ENCODE measurements around the gene FCN1. TPM values are rescaled to one million over a fixed set of nuclear protein-coding genes. Genes with fewer than 3 reads are reported as not detected.

Gene FCN1
- total RNA-seq, 1 donor from 2014 or later = 84.4 TPM

- Histone ChIP-seq H3K9me3 (no peaks in the 10 kb centered on the region), H3K36me3 (no peaks in the 10 kb centered on the region), H3K27me3 (ENCODE audit: low read depth) (peaks cover 47% of the 10 kb centered on the region), H3K4me1 (peaks cover 17% of the 10 kb centered on the region), H3K27ac (no peak overlapping the region), H3K4me3 (no peak overlapping the region)
- ATAC-seq (no peak), DNase-seq (no peak)
- intact Hi-C loops (cut with DNase I) = no loop called here
- TF ChIP-seq CTCF (IDR thresholded peaks at IDR 0.05) = no peak
These were observed 20.0 kb upstream of the FCN1 start for GRCh38 chr9:134937566-134938345.

- Histone ChIP-seq H3K27ac (no peak overlapping the region), H3K36me3 (no peaks in the 10 kb centered on the region), H3K4me3 (no peak overlapping the region), H3K4me1 (peaks cover 17% of the 10 kb centered on the region), H3K9me3 (no peaks in the 10 kb centered on the region), H3K27me3 (ENCODE audit: low read depth) (peaks cover 42% of the 10 kb centered on the region)
- ATAC-seq = peak; percentile 11 to 14
- DNase-seq = no peak
- intact Hi-C loops (cut with DNase I) = no loop called here
- no peak for TF ChIP-seq CTCF (IDR thresholded peaks at IDR 0.05)
These were observed 19.4 kb upstream of the FCN1 start for GRCh38 chr9:134937164-134937555.

GRCh38 chr9:134936346-134937163 lies 18.8 kb upstream of the FCN1 start:
- no peak for TF ChIP-seq CTCF (IDR thresholded peaks at IDR 0.05)
- H3K27me3 ChIP-seq (ENCODE audit: low read depth) = peaks cover 43% of the 10 kb centered on the region
- no peak overlapping the region for H3K4me3 ChIP-seq
- ATAC-seq (peak; percentile 28 to 57), DNase-seq (peak; percentile 45)
- no peaks in the 10 kb centered on the region for H3K9me3 ChIP-seq
- intact Hi-C loops (cut with DNase I) = no loop called here
- H3K27ac ChIP-seq = no peak overlapping the region
- H3K36me3 ChIP-seq = no peaks in the 10 kb centered on the region
- H3K4me1 ChIP-seq = peaks cover 17% of the 10 kb centered on the region

GRCh38 chr9:134935701-134936345 lies 18.1 kb upstream of the FCN1 start:
- Histone ChIP-seq H3K27ac (no peak overlapping the region), H3K9me3 (no peaks in the 10 kb centered on the region), H3K4me1 (peaks cover 17% of the 10 kb centered on the region), H3K27me3 (ENCODE audit: low read depth) (peaks cover 43% of the 10 kb centered on the region), H3K36me3 (no peaks in the 10 kb centered on the region), H3K4me3 (no peak overlapping the region)
- intact Hi-C loops (cut with DNase I) = no loop called here
- ATAC-seq = no peak
- peak; percentile 41 for DNase-seq
- no peak for TF ChIP-seq CTCF (IDR thresholded peaks at IDR 0.05)

GRCh38 chr9:134935056-134935640 lies 17.4 kb upstream of the FCN1 start:
- Histone ChIP-seq H3K27ac (no peak overlapping the region), H3K4me3 (no peak overlapping the region), H3K36me3 (no peaks in the 10 kb centered on the region), H3K27me3 (ENCODE audit: low read depth) (peaks cover 39% of the 10 kb centered on the region), H3K9me3 (no peaks in the 10 kb centered on the region), H3K4me1 (peaks cover 17% of the 10 kb centered on the region)
- no peak for TF ChIP-seq CTCF (IDR thresholded peaks at IDR 0.05)
- DNase-seq (peak; percentile 24), ATAC-seq (no peak)
- intact Hi-C loops (cut with DNase I) = no loop called here
